RWPE1 (cell line): Measurements from ENCODE around the gene SF3B3.
"Not testable (repeated sequence)": the region's sequence is repeated elsewhere in the genome, so short reads cannot be mapped to it uniquely, and the experiment has no call there.

Experiments used
- CTCF ChIA-PET: fragments of 350-600 bp; sonication (Branson Sonifier 250); formaldehyde crosslinking; extraction: SDS; loops from one replicate; lab custom pipeline; 2021; lab: Yijun Ruan, JAX
- POLR2A ChIA-PET: fragments of 400-600 bp; formaldehyde crosslinking; extraction: SDS; loops from one replicate; lab custom pipeline; 2020; ENCODE audit warnings: antibody characterized with exemption; ENCODE audit not compliant: low non-redundant PET; lab: Yijun Ruan, JAX
- DNase-seq: peaks from one replicate; pipeline ENCODE4 v3.0.0; 2012; ENCODE audit warnings: low spot score
- H3K27ac ChIP-seq: fragments of 450-650 bp; 2 replicates; pipeline ENCODE4 v1.5.1; 2017
- CTCF ChIP-seq: fragments of 450-650 bp; conservative IDR thresholded peaks from 2 replicates; pipeline ENCODE4 v1.5.1; 2017; ENCODE audit warnings: low read depth, mild to moderate bottlenecking

Gene SF3B3

GRCh38 chr16:70523076-70523742 lies 407 bp upstream of the SF3B3 start, which contains the start of gene COG4:
COG4 (minus strand) TSS chr16:70523554; CDS start chr16:70523543, 11 bp downstream.
- ChIA-PET CTCF (interaction anchor here (0.6 to 1.2 kb wide), 2 partner anchors 14 to 40 kb away, joined by 5 to 6 read pairs; no protein-coding TSS in a partner anchor), POLR2A (interaction anchor here (0.6 kb wide), 2 partner anchors 129 to 223 kb away, joined by 3 read pairs; no protein-coding TSS in a partner anchor)
- TF ChIP-seq CTCF, result no peak
- peak; percentile 89 for DNase-seq
- H3K27ac ChIP-seq, result peak within 1 kb of the TSS; percentile 83

- CTCF ChIA-PET, DNase-seq, POLR2A ChIA-PET: not testable (repeated sequence)
- peak overlapping the region; percentile 83 for H3K27ac ChIP-seq
These were observed 796 bp downstream of the SF3B3 start for GRCh38 chr16:70524399-70524825.

- POLR2A ChIA-PET, result no interaction called here
- TF ChIP-seq CTCF, result no peak
- DNase-seq, result no peak
- peak overlapping the region; percentile 44; the same call in 1 of the 2 replicates for H3K27ac ChIP-seq
- CTCF ChIA-PET, result interaction anchor here (1.7 kb wide), 1 partner anchor 127 kb away, joined by 9 read pairs; no protein-coding TSS in a partner anchor
These were observed 2.8 kb downstream of the SF3B3 start for GRCh38 chr16:70526403-70526802.

GRCh38 chr16:70527315-70527996 lies 3.8 kb downstream of the SF3B3 start:
- DNase-seq, result no peak
- TF ChIP-seq CTCF, result no peak
- CTCF ChIA-PET, result no interaction called here
- POLR2A ChIA-PET, result no interaction called here
- no peak overlapping the region; the same call in 1 of the 2 replicates for H3K27ac ChIP-seq

- H3K27ac ChIP-seq, result peak overlapping the region; percentile 43; the same call in 1 of the 2 replicates
- TF ChIP-seq CTCF, result peak; percentile 63
- ChIA-PET CTCF (no interaction called here), POLR2A (no interaction called here)
- peak; percentile 48 for DNase-seq
These were observed 5.6 kb downstream of the SF3B3 start for GRCh38 chr16:70529051-70529777.

- H3K27ac ChIP-seq, DNase-seq: not testable (repeated sequence)
- POLR2A ChIA-PET, result interaction anchor here (0.6 kb wide), 2 partner anchors 24 to 30 kb away, joined by 4 to 5 read pairs; no protein-coding TSS in a partner anchor
- CTCF ChIA-PET, result interaction anchor here (0.8 kb wide), 1 partner anchor 51 kb away, joined by 3 read pairs; no protein-coding TSS in a partner anchor
These were observed 6.3 kb downstream of the SF3B3 start for GRCh38 chr16:70529954-70530353.

- POLR2A ChIA-PET, result no interaction called here
- CTCF ChIA-PET, result interaction anchor here (0.6 kb wide), 1 partner anchor 111 kb away, joined by 5 read pairs; no protein-coding TSS in a partner anchor
- no peak overlapping the region; the same call in 1 of the 2 replicates for H3K27ac ChIP-seq
- DNase-seq, result no peak
- TF ChIP-seq CTCF, result no peak
These were observed 11.4 kb downstream of the SF3B3 start for GRCh38 chr16:70534971-70535370.
